ENCODE data around the gene UNG.
"Not testable (repeated sequence)": the region's sequence is repeated elsewhere in the genome, so short reads cannot be mapped to it uniquely, and the experiment has no call there.

The UNG gene

GRCh38 chr12:109124878-109125648 lies 27.7 kb downstream of the UNG start:
- DNase-seq (ENCODE audit: low spot score): no peak

- no peak for DNase-seq (ENCODE audit: low spot score)
Measured at GRCh38 chr12:109125791-109126190, 28.4 kb downstream of the UNG start.

- DNase-seq (ENCODE audit: low spot score): no peak
Measured at GRCh38 chr12:109126784-109127183, 29.4 kb downstream of the UNG start.

GRCh38 chr12:109127533-109128242 lies 30.3 kb downstream of the UNG start:
- DNase-seq (ENCODE audit: low spot score): no peak

- no peak for DNase-seq (ENCODE audit: low spot score)
Measured at GRCh38 chr12:109130297-109131153, 33.1 kb downstream of the UNG start.

GRCh38 chr12:109131154-109132050 lies 34.0 kb downstream of the UNG start:
- DNase-seq (ENCODE audit: low spot score): peak; percentile 24

DNA sequence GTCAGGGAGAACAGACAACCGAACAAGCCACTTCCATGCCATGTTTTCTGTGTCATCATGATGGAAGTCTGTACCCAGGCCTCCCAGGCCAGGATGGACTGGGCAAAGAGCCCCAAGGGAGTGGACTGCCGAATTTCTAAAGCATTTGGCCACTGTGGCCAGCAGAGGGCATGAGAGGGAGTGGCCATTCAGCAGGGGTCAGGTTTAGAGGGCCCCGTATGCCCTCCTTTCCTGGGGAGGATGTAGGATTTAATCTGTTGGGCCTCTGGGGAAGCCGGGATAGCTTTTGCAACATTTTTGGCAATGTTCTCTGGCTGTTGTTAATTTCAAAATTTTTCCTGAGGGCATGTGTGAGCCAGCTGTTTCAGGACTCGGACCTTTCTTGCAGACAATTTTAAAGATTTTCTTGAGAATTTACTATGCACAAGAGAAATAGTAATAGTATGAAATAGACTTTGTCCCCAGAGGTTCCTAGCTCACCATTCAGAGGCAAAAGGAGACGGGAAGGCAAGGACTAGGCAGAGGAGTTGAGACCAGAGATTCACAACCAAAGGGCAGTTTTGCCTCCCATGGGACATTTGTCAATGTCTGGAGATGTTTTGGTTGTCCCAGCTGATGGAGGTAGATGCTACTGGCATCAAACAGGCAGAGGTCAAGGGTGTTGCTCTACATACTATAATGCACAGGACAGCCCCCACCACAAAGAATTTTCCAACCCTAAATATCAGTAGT lies 37.0 kb downstream of the UNG start:
- DNase-seq (ENCODE audit: low spot score): peak; percentile 32

GRCh38 chr12:109137055-109137454 lies 39.7 kb downstream of the UNG start:
- no peak for DNase-seq (ENCODE audit: low spot score)

GRCh38 chr12:109139360-109139759 lies 42.0 kb downstream of the UNG start:
- no peak for DNase-seq (ENCODE audit: low spot score)

GRCh38 chr12:109139791-109140190 lies 42.4 kb downstream of the UNG start:
- DNase-seq (ENCODE audit: low spot score): no peak

- no peak for DNase-seq (ENCODE audit: low spot score)
Measured at GRCh38 chr12:109140560-109140959, 43.2 kb downstream of the UNG start.

DNA sequence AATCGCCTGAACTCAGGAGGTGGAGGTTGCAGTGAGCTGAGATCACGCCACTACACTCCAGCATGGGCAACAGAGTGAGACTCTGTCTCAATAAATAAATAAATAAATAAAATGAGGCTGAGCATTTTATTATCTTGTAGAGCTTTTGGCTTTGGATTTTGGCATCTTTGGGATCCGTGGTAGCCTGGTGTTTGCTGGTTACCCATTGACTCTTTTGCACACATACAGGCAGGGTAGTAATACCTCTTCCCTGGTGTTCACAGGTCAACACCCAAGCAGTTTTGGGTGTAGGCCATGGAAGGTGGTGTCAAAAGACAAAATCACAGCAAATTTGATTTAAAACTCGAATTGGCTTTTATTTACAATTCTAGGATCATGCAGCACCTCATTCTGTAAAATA lies 46.8 kb downstream of the UNG start:
- no peak for DNase-seq (ENCODE audit: low spot score)

DNA sequence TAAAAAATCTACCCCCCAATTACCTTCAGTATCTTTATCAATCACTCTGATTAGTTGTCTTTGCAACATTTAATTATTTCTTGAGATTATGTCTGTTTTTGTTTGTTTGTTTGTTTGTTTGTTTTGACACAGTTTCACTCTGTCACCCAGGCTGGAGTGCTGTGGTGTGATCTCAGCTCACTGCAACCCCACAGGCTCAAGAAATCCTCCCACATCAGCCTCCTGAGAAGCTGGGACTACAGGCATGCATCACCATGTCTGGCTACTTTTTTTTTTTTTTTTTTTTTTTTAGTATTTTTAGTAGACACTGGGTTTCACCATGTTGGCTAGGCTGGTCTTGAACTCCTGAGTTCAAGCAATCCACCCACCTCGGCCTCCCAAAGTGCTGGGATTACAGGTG lies 49.7 kb downstream of the UNG start:
- not testable (repeated sequence) for DNase-seq (ENCODE audit: low spot score)

DNA sequence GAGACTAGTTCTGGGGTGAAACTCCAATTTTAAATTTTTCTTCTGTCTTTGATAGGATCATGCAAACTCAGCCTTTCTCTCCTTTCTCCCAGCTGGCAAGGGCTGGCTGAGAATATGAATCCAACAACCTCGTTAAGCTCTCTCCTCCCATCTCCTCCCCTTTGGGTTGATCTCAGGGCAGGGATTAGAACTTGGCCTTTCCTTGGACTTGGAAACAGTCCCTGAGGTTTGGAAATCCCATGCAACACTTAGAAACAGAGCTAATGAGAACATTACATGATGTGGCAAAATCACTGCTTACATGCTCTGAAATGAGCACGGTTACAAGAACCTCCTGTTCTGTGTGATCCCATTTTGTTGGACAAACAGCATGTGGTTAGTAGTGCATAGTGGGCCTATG lies 50.6 kb downstream of the UNG start:
- DNase-seq (ENCODE audit: low spot score): no peak

DNA sequence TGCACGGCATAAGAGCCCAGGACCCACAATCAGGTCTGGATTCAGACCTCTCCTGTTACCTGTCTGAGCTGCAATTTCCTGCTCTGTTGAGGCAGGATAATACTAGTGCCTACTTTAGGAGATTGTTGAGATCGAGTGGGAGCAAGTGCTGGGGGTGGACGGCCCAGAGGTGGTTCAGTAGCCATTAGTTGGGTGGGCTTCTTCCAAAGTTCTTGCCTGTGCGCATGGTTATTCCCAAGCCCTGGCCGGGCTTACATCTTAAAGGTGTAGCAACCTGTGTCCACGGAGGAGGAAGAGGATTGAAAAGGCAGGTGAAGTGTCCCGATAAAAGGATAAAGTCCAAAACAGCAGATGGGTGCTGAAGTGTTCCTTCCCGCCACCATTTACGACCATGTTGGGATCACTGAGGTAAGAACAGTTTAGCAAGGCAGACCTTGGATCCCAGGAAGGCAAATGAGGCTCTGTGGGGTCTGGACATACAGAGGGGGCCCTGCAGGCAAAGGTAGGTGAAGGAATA lies 52.8 kb downstream of the UNG start:
- no peak for DNase-seq (ENCODE audit: low spot score)

GRCh38 chr12:109151457-109151856 lies 54.1 kb downstream of the UNG start:
- no peak for DNase-seq (ENCODE audit: low spot score)

DNA sequence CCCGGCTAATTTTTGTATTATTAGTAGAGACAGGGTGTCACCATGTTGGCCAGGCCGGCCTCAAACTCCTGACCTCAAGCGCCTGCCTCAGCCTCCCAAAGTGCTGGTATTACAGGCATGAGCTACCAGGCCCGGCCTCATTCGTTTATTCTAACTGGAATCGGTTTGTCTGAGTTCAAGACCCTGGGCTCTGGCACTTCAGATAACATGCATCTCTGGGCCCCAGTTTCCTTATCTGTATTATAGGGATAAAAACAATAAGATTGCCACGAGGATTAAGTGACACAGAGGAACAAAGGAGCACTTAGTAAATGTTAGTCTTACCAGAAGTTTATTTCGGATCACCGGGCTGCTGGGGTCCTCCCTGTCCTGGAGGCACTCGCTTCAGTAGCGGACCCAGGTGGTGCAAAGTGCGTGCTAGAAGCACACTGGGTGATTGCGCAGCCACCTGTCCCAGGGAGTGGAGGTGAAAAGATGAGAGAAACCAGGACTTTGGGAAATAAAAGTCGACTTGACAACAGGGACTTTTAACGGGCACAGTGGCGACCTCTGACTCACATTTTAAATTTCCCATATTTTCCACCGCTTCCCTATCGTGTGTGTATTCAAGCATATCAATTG lies 56.5 kb downstream of the UNG start:
- DNase-seq (ENCODE audit: low spot score): no peak

- peak; percentile 84 for DNase-seq (ENCODE audit: low spot score)
Measured at GRCh38 chr12:109154451-109155438, 57.3 kb downstream of the UNG start.

DNA sequence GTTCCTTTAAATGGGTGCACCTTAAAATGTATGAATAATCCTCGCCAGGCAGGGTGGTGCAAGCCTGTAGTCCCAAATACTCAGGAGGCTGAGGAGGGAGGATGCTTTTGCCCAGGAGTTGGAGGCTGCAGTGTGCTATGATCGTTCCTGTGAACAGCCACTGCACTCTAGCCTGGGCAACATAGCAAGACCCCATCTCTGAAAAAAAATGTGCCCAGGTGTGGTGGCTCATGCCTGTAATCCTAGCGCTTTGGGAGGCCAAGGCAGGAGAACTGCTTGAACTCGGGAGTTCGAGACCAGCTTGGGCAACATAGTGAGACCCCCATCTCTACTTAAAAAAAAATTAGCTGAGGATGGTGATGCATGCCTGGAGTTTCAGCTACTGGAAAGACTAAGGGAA lies 58.6 kb downstream of the UNG start:
- DNase-seq (ENCODE audit: low spot score): no peak
